Dendritic cell treated with granulocyte-macrophage colony-stimulating factor and Interleukin-4, amounts not matched to agents 40 ng/mL and 50 ng/mL, for 4 days (primary cell): ENCODE measurements around the gene PPHLN1.

Source experiments
- H3K27ac Mint-ChIP-seq: one replicate; pipeline ENCODE4 v1.8.0; 2022; ENCODE audit warnings: mild to moderate bottlenecking, mixed read lengths
- H3K27me3 Mint-ChIP-seq: one replicate; pipeline ENCODE4 v1.8.0; 2022; ENCODE audit warnings: mild to moderate bottlenecking, mixed read lengths
- H3K36me3 Mint-ChIP-seq: one replicate; pipeline ENCODE4 v1.8.0; 2022; ENCODE audit warnings: low read depth, mixed read lengths
- H3K4me1 Mint-ChIP-seq: one replicate; pipeline ENCODE4 v1.8.0; 2022; ENCODE audit warnings: low read depth, mixed read lengths
- H3K4me3 Mint-ChIP-seq: one replicate; pipeline ENCODE4 v1.8.0; 2022; ENCODE audit warnings: mild to moderate bottlenecking, moderate library complexity, mixed read lengths
- H3K9me3 Mint-ChIP-seq: one replicate; pipeline ENCODE4 v1.8.0; 2022; ENCODE audit warnings: mixed read lengths
- intact Hi-C: fragments of 100-400 bp; cut with micrococcal nuclease; formaldehyde crosslinking; loops from one replicate; pipeline ENCODE4 v1.15.0; 2022

PPHLN1 gene

GRCh38 chr12:42407306-42407705 lies 81.3 kb downstream of the PPHLN1 start:
- intact Hi-C loops: no loop called here
- no peak overlapping the region for H3K4me3 Mint-ChIP-seq
- H3K36me3 Mint-ChIP-seq: peaks cover 41% of the 10 kb centered on the region
- no peaks in the 10 kb centered on the region for H3K27me3 Mint-ChIP-seq
- no peak overlapping the region for H3K27ac Mint-ChIP-seq
- no peaks in the 10 kb centered on the region for H3K4me1 Mint-ChIP-seq
- H3K9me3 Mint-ChIP-seq: no peaks in the 10 kb centered on the region

- Mint-ChIP-seq H3K27me3 (no peaks in the 10 kb centered on the region), H3K36me3 (peaks cover 50% of the 10 kb centered on the region), H3K4me1 (no peaks in the 10 kb centered on the region), H3K9me3 (no peaks in the 10 kb centered on the region), H3K4me3 (no peak overlapping the region), H3K27ac (no peak overlapping the region)
- intact Hi-C loops: no loop called here
These were observed 83.5 kb downstream of the PPHLN1 start for GRCh38 chr12:42409471-42409870.

- peaks cover 47% of the 10 kb centered on the region for H3K36me3 Mint-ChIP-seq
- no peaks in the 10 kb centered on the region for H3K9me3 Mint-ChIP-seq
- intact Hi-C loops: no loop called here
- H3K27ac Mint-ChIP-seq: no peak overlapping the region
- no peaks in the 10 kb centered on the region for H3K4me1 Mint-ChIP-seq
- no peak overlapping the region for H3K4me3 Mint-ChIP-seq
- H3K27me3 Mint-ChIP-seq: no peaks in the 10 kb centered on the region
These were observed 84.4 kb downstream of the PPHLN1 start for GRCh38 chr12:42410340-42410739.

DNA sequence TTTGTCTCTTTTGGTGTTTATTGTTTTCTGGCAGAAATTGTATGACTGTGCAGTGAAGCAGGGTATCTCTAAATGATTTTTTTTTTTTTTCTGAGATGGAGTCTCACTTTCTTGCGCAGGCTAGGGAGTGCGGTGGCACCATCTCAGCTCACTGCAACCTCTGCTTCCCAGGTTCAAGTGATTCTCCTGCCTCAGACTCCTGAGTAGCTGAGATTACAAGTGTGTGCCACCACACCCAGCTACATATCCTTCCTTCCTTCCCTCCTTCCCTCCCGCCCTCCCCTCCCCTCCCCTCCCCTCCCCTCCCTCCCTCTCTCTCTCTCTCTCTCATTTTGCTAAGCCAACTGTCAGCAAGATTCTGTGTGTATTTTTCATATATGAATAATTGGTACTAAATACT lies 94.4 kb downstream of the PPHLN1 start:
- H3K27me3 Mint-ChIP-seq: no peaks in the 10 kb centered on the region
- no peak overlapping the region for H3K4me3 Mint-ChIP-seq
- no peaks in the 10 kb centered on the region for H3K9me3 Mint-ChIP-seq
- H3K27ac Mint-ChIP-seq: no peak overlapping the region
- intact Hi-C loops: no loop called here
- H3K36me3 Mint-ChIP-seq: peaks cover 30% of the 10 kb centered on the region
- H3K4me1 Mint-ChIP-seq: peaks cover 5% of the 10 kb centered on the region

GRCh38 chr12:42421844-42422779 lies 96.1 kb downstream of the PPHLN1 start:
- H3K9me3 Mint-ChIP-seq: no peaks in the 10 kb centered on the region
- H3K4me1 Mint-ChIP-seq: peaks cover 5% of the 10 kb centered on the region
- intact Hi-C loops: no loop called here
- no peak overlapping the region for H3K4me3 Mint-ChIP-seq
- H3K27ac Mint-ChIP-seq: no peak overlapping the region
- H3K27me3 Mint-ChIP-seq: no peaks in the 10 kb centered on the region
- peaks cover 16% of the 10 kb centered on the region for H3K36me3 Mint-ChIP-seq

- no peak overlapping the region for H3K27ac Mint-ChIP-seq
- peaks cover 21% of the 10 kb centered on the region for H3K36me3 Mint-ChIP-seq
- peaks cover 5% of the 10 kb centered on the region for H3K4me1 Mint-ChIP-seq
- H3K27me3 Mint-ChIP-seq: no peaks in the 10 kb centered on the region
- no peak overlapping the region for H3K4me3 Mint-ChIP-seq
- H3K9me3 Mint-ChIP-seq: no peaks in the 10 kb centered on the region
- intact Hi-C loops: no loop called here
These were observed 96.8 kb downstream of the PPHLN1 start for GRCh38 chr12:42422785-42423184.

GRCh38 chr12:42426746-42427145 lies 100.8 kb downstream of the PPHLN1 start:
- intact Hi-C loops: no loop called here
- no peak overlapping the region for H3K4me3 Mint-ChIP-seq

DNA sequence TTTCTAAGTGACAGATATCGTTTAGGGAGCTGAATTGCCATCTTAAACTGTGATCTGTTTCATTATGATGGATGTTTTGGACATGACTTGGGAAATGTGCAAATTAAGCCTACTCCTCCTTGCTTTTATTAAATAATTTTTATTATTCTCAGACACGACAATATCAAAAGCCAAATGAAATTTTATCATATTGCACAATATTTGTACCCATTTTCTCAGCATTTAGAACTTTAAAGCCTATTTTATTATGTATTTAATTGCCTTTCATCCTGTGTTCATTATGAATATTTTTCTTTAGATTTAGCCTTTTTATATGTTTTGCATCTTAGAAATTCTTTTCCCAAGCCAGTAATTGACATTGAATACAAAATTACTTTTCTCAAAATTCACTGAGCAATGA lies 102.9 kb downstream of the PPHLN1 start:
- peaks cover 52% of the 10 kb centered on the region for H3K36me3 Mint-ChIP-seq

More at GRCh38 chr12:42426746-42427145, 100.8 kb downstream of the PPHLN1 start:
- peaks cover 37% of the 10 kb centered on the region for H3K36me3 Mint-ChIP-seq
- H3K27ac Mint-ChIP-seq: no peak overlapping the region
- no peaks in the 10 kb centered on the region for H3K4me1 Mint-ChIP-seq
- no peaks in the 10 kb centered on the region for H3K27me3 Mint-ChIP-seq
- H3K9me3 Mint-ChIP-seq: no peaks in the 10 kb centered on the region

GRCh38 chr12:42432517-42433140 lies 106.7 kb downstream of the PPHLN1 start:
- H3K4me1 Mint-ChIP-seq: no peaks in the 10 kb centered on the region
- no peaks in the 10 kb centered on the region for H3K9me3 Mint-ChIP-seq
- intact Hi-C loops: no loop called here
- H3K27me3 Mint-ChIP-seq: no peaks in the 10 kb centered on the region
- H3K36me3 Mint-ChIP-seq: peaks cover 61% of the 10 kb centered on the region
- H3K27ac Mint-ChIP-seq: no peak overlapping the region
- no peak overlapping the region for H3K4me3 Mint-ChIP-seq

More for the DNA sequence above, 102.9 kb downstream of the PPHLN1 start:
- intact Hi-C loops: no loop called here
- Mint-ChIP-seq H3K27me3 (no peaks in the 10 kb centered on the region), H3K27ac (no peak overlapping the region), H3K9me3 (no peaks in the 10 kb centered on the region), H3K4me1 (no peaks in the 10 kb centered on the region), H3K4me3 (no peak overlapping the region)

- no peaks in the 10 kb centered on the region for H3K27me3 Mint-ChIP-seq
- no peaks in the 10 kb centered on the region for H3K4me1 Mint-ChIP-seq
- intact Hi-C loops: no loop called here
- no peak overlapping the region for H3K27ac Mint-ChIP-seq
- no peaks in the 10 kb centered on the region for H3K9me3 Mint-ChIP-seq
- no peak overlapping the region for H3K4me3 Mint-ChIP-seq
- peaks cover 72% of the 10 kb centered on the region for H3K36me3 Mint-ChIP-seq
These were observed 114.6 kb downstream of the PPHLN1 start for GRCh38 chr12:42440608-42441007.

GRCh38 chr12:42442311-42442759 lies 116.4 kb downstream of the PPHLN1 start:
- Mint-ChIP-seq H3K27me3 (no peaks in the 10 kb centered on the region), H3K36me3 (peaks cover 72% of the 10 kb centered on the region), H3K9me3 (no peaks in the 10 kb centered on the region), H3K4me3 (no peak overlapping the region), H3K4me1 (no peaks in the 10 kb centered on the region), H3K27ac (no peak overlapping the region)
- intact Hi-C loops: no loop called here

GRCh38 chr12:42442888-42443287 lies 116.9 kb downstream of the PPHLN1 start:
- H3K36me3 Mint-ChIP-seq: peaks cover 75% of the 10 kb centered on the region
- intact Hi-C loops: no loop called here

DNA sequence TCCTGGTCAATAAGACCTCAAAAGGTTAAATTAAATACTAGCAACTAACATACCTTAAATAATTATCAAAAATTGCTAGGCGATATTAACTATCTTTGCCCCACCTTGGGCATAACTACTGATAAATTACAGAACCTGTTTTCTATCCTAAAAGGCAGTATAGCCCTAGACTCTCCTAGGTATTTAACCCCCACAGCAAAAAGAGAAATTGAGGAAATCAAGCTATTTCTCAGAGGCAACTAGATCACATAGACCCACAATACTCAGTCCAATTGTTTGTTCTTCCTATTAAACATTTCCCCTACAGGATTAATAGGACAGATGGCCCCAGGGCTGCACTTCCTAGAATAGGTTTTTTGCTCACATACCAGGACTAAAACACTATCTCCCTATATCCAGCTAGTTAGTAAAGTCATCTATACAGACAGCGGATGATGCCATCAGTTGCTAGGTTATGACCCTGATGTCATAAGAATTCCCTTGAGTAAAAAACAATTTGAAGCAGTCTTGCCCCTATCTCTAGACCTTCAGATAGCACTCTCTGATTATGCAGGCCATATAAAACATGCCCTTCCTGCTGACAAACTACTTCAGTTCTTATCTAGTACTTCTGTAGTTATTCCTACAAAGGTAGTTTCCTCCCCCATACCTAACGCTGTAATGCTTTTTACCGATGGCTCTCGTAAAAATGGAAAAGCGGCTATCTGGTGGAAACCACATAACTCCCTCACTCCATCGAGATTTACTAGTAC lies 118.4 kb downstream of the PPHLN1 start:
- no peaks in the 10 kb centered on the region for H3K4me1 Mint-ChIP-seq
- no peak overlapping the region for H3K4me3 Mint-ChIP-seq
- H3K36me3 Mint-ChIP-seq: peaks cover 77% of the 10 kb centered on the region
- no peak overlapping the region for H3K27ac Mint-ChIP-seq
- intact Hi-C loops: no loop called here
- no peaks in the 10 kb centered on the region for H3K27me3 Mint-ChIP-seq
- no peaks in the 10 kb centered on the region for H3K9me3 Mint-ChIP-seq

More at GRCh38 chr12:42442888-42443287, 116.9 kb downstream of the PPHLN1 start:
- Mint-ChIP-seq H3K4me3 (no peak overlapping the region), H3K27ac (no peak overlapping the region), H3K9me3 (no peaks in the 10 kb centered on the region), H3K27me3 (no peaks in the 10 kb centered on the region), H3K4me1 (no peaks in the 10 kb centered on the region)

GRCh38 chr12:42445891-42446290 lies 119.9 kb downstream of the PPHLN1 start:
- Mint-ChIP-seq H3K27ac (no peak overlapping the region), H3K4me1 (no peaks in the 10 kb centered on the region), H3K4me3 (no peak overlapping the region), H3K27me3 (no peaks in the 10 kb centered on the region), H3K9me3 (no peaks in the 10 kb centered on the region), H3K36me3 (peaks cover 81% of the 10 kb centered on the region)
- intact Hi-C loops: no loop called here
